ENCODE measurements around the gene PAM16.

PAM16 gene

DNA sequence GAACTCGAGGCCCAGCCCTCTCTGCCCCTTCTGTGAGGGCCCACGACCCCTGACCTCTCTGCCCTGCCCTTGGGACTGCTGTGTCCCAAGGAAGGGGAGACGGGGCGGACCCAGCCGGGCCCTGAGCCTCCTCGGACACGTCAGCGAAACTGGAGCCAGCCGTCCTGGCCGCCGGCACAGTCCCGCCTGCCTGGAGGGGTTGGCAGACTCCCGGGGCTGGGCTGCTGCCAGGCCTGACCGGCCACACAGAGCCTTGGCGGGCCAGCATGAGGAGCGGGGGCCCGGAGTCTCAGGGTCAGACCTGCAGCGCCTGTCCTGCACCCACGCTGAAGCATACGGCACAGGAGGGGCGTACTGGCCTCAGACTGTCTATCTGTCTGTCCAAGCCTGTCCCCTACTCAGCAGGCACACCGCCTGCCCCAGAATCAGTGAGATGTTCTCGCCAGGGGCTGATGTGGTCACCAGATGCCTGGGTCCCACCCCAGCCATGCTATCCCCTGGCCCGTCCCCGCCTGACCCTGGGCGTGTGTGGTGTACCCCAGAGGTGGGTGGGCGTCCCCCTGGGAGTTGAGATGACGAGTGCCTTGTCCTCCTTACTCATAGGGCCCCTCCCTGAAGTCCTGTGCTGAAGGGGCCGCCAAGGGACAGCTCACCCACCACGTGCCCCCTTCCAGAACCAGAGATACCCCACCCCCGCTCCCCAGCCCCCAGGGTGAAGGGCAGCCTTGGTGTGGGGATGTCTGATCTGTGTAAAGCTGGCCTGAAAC lies 25.2 kb upstream of the PAM16 start:
- no peaks in the 10 kb centered on the region for H3K9me3 ChIP-seq (ENCODE audit: control insufficient read depth, low read length)
- DNase-seq, result no peak
- H3K36me3 ChIP-seq (ENCODE audit: control insufficient read depth, insufficient read depth, low read length), result peaks cover 37% of the 10 kb centered on the region
- H3K27me3 ChIP-seq (replicated peaks; ENCODE audit: control insufficient read depth, insufficient read depth, low read length, poor library complexity, severe bottlenecking), result no peaks in the 10 kb centered on the region
- no peak overlapping the region for H3K4me3 ChIP-seq (ENCODE audit: insufficient read depth, low read depth, low read length, poor library complexity, severe bottlenecking)
- H3K4me1 ChIP-seq (ENCODE audit: control insufficient read depth, insufficient read depth, low read length, poor library complexity, severe bottlenecking), result peaks cover 34% of the 10 kb centered on the region
- no peak overlapping the region for H3K27ac ChIP-seq (ENCODE audit: insufficient read depth, low read length, poor library complexity, severe bottlenecking)

DNA sequence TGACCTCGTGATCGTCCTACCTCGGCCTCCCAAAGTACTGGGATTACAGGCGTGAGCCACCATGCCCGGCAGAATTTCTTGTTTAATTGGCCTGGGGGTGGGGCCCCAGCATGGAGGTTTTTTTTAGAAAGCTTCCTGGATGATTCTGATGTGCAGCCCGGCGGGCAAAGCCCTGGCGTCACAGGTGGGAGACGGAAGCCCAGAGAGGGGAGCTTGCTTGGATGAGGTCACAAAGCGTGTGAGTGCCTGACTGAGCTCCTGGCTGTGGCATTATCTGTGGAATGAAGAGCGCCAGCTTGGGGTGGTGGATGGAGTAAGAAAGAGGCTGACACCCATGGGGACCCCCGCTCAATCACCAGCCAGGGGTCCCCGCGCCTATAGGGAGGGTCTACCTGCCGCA lies 24.6 kb upstream of the PAM16 start:
- Histone ChIP-seq H3K27ac (ENCODE audit: insufficient read depth, low read length, poor library complexity, severe bottlenecking) (no peak overlapping the region), H3K9me3 (ENCODE audit: control insufficient read depth, low read length) (no peaks in the 10 kb centered on the region), H3K36me3 (ENCODE audit: control insufficient read depth, insufficient read depth, low read length) (peaks cover 31% of the 10 kb centered on the region), H3K4me3 (ENCODE audit: insufficient read depth, low read depth, low read length, poor library complexity, severe bottlenecking) (no peak overlapping the region), H3K27me3 (replicated peaks; ENCODE audit: control insufficient read depth, insufficient read depth, low read length, poor library complexity, severe bottlenecking) (no peaks in the 10 kb centered on the region), H3K4me1 (ENCODE audit: control insufficient read depth, insufficient read depth, low read length, poor library complexity, severe bottlenecking) (peaks cover 34% of the 10 kb centered on the region)
- DNase-seq, result no peak

DNA sequence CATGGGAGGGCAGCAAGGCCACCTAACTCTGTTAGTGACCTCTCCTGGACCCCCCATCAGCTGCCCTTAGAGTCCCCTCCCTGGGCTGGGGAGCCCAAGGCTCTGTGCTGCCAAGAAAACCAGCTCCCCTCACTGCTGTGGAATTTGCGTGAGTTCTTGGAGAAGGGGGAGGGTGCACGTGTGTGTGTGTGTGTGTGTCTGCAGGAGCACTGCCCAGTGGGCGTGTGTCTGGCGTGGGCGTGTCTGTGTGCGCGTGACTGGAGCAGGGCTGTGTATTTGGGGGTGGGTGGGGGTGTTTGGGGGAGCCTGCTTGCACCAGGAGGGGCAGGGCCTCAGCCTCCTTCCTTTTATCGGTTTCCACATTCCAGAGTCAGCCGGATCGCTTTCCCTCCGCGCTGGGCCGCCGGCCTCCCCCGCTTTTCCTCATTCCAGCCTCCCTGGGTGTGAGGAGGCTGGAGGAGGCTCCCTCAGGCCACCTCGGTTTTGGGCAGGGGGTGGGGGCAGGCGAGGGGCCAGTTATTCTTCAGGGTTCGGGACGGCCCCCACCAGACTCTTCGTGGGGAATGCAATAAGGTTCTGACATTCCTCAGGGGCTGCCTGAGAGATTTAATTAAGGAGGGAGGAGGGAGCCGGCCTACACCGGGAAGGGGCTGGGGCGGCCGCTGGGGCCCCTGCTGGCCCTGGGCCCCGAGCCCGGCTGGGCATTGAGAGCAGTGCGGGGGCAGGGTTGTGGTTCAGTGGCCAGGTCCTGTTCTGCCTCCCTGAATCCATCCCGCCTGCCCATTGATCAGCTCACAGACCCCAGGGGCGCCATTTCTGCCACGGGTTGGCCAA lies 23.0 kb upstream of the PAM16 start:
- H3K27me3 ChIP-seq (replicated peaks; ENCODE audit: control insufficient read depth, insufficient read depth, low read length, poor library complexity, severe bottlenecking), result no peaks in the 10 kb centered on the region
- H3K4me1 ChIP-seq (ENCODE audit: control insufficient read depth, insufficient read depth, low read length, poor library complexity, severe bottlenecking), result peaks cover 34% of the 10 kb centered on the region
- DNase-seq, result no peak
- no peaks in the 10 kb centered on the region for H3K9me3 ChIP-seq (ENCODE audit: control insufficient read depth, low read length)
- H3K4me3 ChIP-seq (ENCODE audit: insufficient read depth, low read depth, low read length, poor library complexity, severe bottlenecking), result no peak overlapping the region
- H3K27ac ChIP-seq (ENCODE audit: insufficient read depth, low read length, poor library complexity, severe bottlenecking), result no peak overlapping the region
- peaks cover 25% of the 10 kb centered on the region for H3K36me3 ChIP-seq (ENCODE audit: control insufficient read depth, insufficient read depth, low read length)

DNA sequence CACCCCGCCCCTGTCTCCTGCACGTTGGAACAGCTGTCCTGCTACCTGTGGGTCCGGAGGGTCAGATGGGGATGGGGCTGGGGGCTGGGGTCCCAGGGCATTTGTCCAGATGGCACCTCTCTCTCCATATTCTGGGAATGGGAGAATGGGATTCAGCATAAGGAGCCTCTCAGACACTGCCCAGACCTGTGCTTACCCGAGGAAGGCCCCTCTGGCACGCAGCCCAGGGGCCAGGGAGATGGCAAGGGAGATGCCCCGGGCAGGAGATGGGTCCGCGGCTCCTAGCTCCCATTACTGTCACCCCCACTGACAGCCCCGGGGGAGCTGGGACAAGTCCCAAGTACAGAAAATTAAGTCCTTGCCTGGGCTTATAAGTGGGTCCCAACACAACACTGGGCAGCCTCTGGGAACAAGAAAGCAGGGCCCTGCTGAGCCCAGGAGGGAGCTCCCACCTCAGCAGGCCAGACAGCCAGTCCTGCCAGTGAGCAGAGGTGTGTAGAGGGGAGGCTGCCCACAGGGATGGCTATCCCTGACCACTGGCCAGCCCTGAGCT lies 22.3 kb upstream of the PAM16 start:
- Histone ChIP-seq H3K27me3 (replicated peaks; ENCODE audit: control insufficient read depth, insufficient read depth, low read length, poor library complexity, severe bottlenecking) (no peaks in the 10 kb centered on the region), H3K4me1 (ENCODE audit: control insufficient read depth, insufficient read depth, low read length, poor library complexity, severe bottlenecking) (peaks cover 34% of the 10 kb centered on the region), H3K36me3 (ENCODE audit: control insufficient read depth, insufficient read depth, low read length) (peaks cover 19% of the 10 kb centered on the region), H3K27ac (ENCODE audit: insufficient read depth, low read length, poor library complexity, severe bottlenecking) (no peak overlapping the region), H3K9me3 (ENCODE audit: control insufficient read depth, low read length) (no peaks in the 10 kb centered on the region), H3K4me3 (ENCODE audit: insufficient read depth, low read depth, low read length, poor library complexity, severe bottlenecking) (no peak overlapping the region)
- no peak for DNase-seq

GRCh38 chr16:4372578-4373355 lies 21.6 kb upstream of the PAM16 start:
- DNase-seq, result no peak
- no peaks in the 10 kb centered on the region for H3K9me3 ChIP-seq (ENCODE audit: control insufficient read depth, low read length)
- no peaks in the 10 kb centered on the region for H3K27me3 ChIP-seq (replicated peaks; ENCODE audit: control insufficient read depth, insufficient read depth, low read length, poor library complexity, severe bottlenecking)
- peak overlapping the region; percentile 52 for H3K4me3 ChIP-seq (ENCODE audit: insufficient read depth, low read depth, low read length, poor library complexity, severe bottlenecking)
- peaks cover 15% of the 10 kb centered on the region for H3K36me3 ChIP-seq (ENCODE audit: control insufficient read depth, insufficient read depth, low read length)
- peaks cover 34% of the 10 kb centered on the region for H3K4me1 ChIP-seq (ENCODE audit: control insufficient read depth, insufficient read depth, low read length, poor library complexity, severe bottlenecking)
- peak overlapping the region; percentile 51 for H3K27ac ChIP-seq (ENCODE audit: insufficient read depth, low read length, poor library complexity, severe bottlenecking)

DNA sequence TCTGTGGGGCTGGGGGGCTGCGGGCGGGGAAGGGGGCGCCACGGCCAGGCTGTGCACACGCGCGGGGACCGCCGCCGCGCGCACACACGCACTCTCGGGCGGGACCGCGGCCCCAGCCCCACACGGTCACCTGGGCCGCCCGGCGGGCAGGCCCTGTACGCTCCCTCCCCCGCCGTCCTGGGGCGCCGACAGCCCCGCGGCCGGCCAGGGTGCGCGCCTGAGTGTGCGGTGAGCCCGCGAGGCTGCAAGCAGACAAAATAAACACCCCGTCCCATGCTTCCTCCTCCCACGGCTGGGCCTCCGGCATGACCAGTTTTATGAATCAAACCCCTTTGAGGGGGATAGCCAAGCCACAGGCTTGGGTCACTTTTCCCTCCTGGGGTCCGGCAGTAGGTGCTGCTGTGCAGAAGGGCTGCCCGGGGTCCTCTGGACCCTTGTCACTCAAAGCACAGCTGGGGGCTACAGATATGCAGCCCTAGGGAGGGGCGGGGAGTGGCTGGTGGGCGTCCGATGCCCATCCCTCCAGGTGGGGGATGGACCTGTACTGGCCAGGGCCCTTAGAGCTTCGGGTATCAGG lies 21.0 kb upstream of the PAM16 start:
- DNase-seq, result peak in 1 of 3 donors; percentile 16
- Histone ChIP-seq H3K4me1 (ENCODE audit: control insufficient read depth, insufficient read depth, low read length, poor library complexity, severe bottlenecking) (peaks cover 34% of the 10 kb centered on the region), H3K9me3 (ENCODE audit: control insufficient read depth, low read length) (no peaks in the 10 kb centered on the region), H3K4me3 (ENCODE audit: insufficient read depth, low read depth, low read length, poor library complexity, severe bottlenecking) (peak overlapping the region; percentile 52), H3K27ac (ENCODE audit: insufficient read depth, low read length, poor library complexity, severe bottlenecking) (peak overlapping the region; percentile 51), H3K27me3 (replicated peaks; ENCODE audit: control insufficient read depth, insufficient read depth, low read length, poor library complexity, severe bottlenecking) (no peaks in the 10 kb centered on the region), H3K36me3 (ENCODE audit: control insufficient read depth, insufficient read depth, low read length) (peaks cover 16% of the 10 kb centered on the region)

GRCh38 chr16:4371357-4372000 lies 20.4 kb upstream of the PAM16 start, which contains the start of gene VASN:
VASN (plus strand) TSS chr16:4371848; CDS start chr16:4380878, 9,030 bp downstream.
- H3K36me3 ChIP-seq (ENCODE audit: control insufficient read depth, insufficient read depth, low read length), result peaks cover 21% of the 10 kb centered on the region
- no peaks in the 10 kb centered on the region for H3K27me3 ChIP-seq (replicated peaks; ENCODE audit: control insufficient read depth, insufficient read depth, low read length, poor library complexity, severe bottlenecking)
- peak within 1 kb of the TSS; percentile 51 for H3K27ac ChIP-seq (ENCODE audit: insufficient read depth, low read length, poor library complexity, severe bottlenecking)
- H3K4me1 ChIP-seq (ENCODE audit: control insufficient read depth, insufficient read depth, low read length, poor library complexity, severe bottlenecking), result peaks cover 34% of the 10 kb centered on the region
- H3K4me3 ChIP-seq (ENCODE audit: insufficient read depth, low read depth, low read length, poor library complexity, severe bottlenecking), result peak within 1 kb of the TSS; percentile 52
- H3K9me3 ChIP-seq (ENCODE audit: control insufficient read depth, low read length), result no peaks in the 10 kb centered on the region
- peak; percentile 59 to 66 (median 62) for DNase-seq

GRCh38 chr16:4370570-4371356 lies 19.6 kb upstream of the PAM16 start:
- H3K9me3 ChIP-seq (ENCODE audit: control insufficient read depth, low read length), result no peaks in the 10 kb centered on the region
- no peaks in the 10 kb centered on the region for H3K27me3 ChIP-seq (replicated peaks; ENCODE audit: control insufficient read depth, insufficient read depth, low read length, poor library complexity, severe bottlenecking)
- no peak for DNase-seq
- H3K4me1 ChIP-seq (ENCODE audit: control insufficient read depth, insufficient read depth, low read length, poor library complexity, severe bottlenecking), result peaks cover 30% of the 10 kb centered on the region
- peaks cover 22% of the 10 kb centered on the region for H3K36me3 ChIP-seq (ENCODE audit: control insufficient read depth, insufficient read depth, low read length)
- no peak overlapping the region for H3K4me3 ChIP-seq (ENCODE audit: insufficient read depth, low read depth, low read length, poor library complexity, severe bottlenecking)
- H3K27ac ChIP-seq (ENCODE audit: insufficient read depth, low read length, poor library complexity, severe bottlenecking), result no peak overlapping the region

All from effector memory CD4-positive, alpha-beta T cell (primary cell).